ENCODE measurements around the gene GHRL. TPM values are rescaled to one million over a fixed set of nuclear protein-coding genes. Genes with fewer than 3 reads are reported as not detected.

The GHRL gene
- total RNA-seq, 2 experiments from 2014 or later = 0.32 to 0.42 TPM

- Histone ChIP-seq H3K79me2 (ENCODE audit: insufficient read depth, low read depth, low read length) (no peaks in the 10 kb centered on the region), H3K4me1 (ENCODE audit: insufficient read depth, low read length, poor library complexity, severe bottlenecking) (peaks cover 18% of the 10 kb centered on the region), H2AFZ (ENCODE audit: low read length) (no peak overlapping the region), H3K4me2 (ENCODE audit: low read length) (no peak overlapping the region), H3K27ac (ENCODE audit: low read depth, low read length, poor library complexity, severe bottlenecking) (no peak overlapping the region), H3K4me3 (ENCODE audit: low read depth, low read length, poor library complexity, severe bottlenecking) (no peak overlapping the region), H3K36me3 (ENCODE audit: insufficient read depth, low read length) (no peaks in the 10 kb centered on the region), H3K9me3 (ENCODE audit: low read length) (no peaks in the 10 kb centered on the region), H4K20me1 (ENCODE audit: insufficient read depth, low read length) (no peaks in the 10 kb centered on the region), H3K9me2 (ENCODE audit: insufficient read depth, low read length) (no peaks in the 10 kb centered on the region)
- DNase-seq (ENCODE audit: low spot score) = no peak
- ChIA-PET CTCF (ENCODE audit: unreplicated experiment) (interaction anchor here (0.6 to 0.7 kb wide), 3 partner anchors 13 to 271 kb away, joined by 3 read pairs; no protein-coding TSS in a partner anchor), POLR2A (interaction anchor here (1.1 kb wide), 1 partner anchor 21 kb away, joined by 3 read pairs; no protein-coding TSS in a partner anchor)
- TF ChIP-seq EZH2phosphoT487 (IDR thresholded peaks at IDR 0.05; ENCODE audit: borderline replicate concordance, low read depth, low read length) = no peak
- TF ChIP-seq CTCF (conservative IDR thresholded peaks at IDR 0.05; ENCODE audit: low read length) = peak; percentile 50
- no TSS peak for BruUV-seq (replicated peaks)
- intact Hi-C loops (cut with micrococcal nuclease; ENCODE audit: unreplicated experiment) = no loop called here
These were observed 44.8 kb upstream of the GHRL start for GRCh38 chr3:10337323-10338163.

- no peaks in the 10 kb centered on the region for H3K79me2 ChIP-seq (ENCODE audit: insufficient read depth, low read depth, low read length)
- TF ChIP-seq CTCF (conservative IDR thresholded peaks at IDR 0.05; ENCODE audit: low read length) (no peak), EZH2phosphoT487 (IDR thresholded peaks at IDR 0.05; ENCODE audit: borderline replicate concordance, low read depth, low read length) (no peak)
These were observed 44.0 kb upstream of the GHRL start for GRCh38 chr3:10336761-10337160.

More at GRCh38 chr3:10336761-10337160, 44.0 kb upstream of the GHRL start:
- no peak for DNase-seq (ENCODE audit: low spot score)
- POLR2A ChIA-PET = interaction anchor here (0.6 to 1.1 kb wide), 2 partner anchors 21 to 54 kb away, joined by 3 to 5 read pairs; no protein-coding TSS in a partner anchor
- BruUV-seq (replicated peaks) = no TSS peak
- no peak overlapping the region for H3K4me3 ChIP-seq (ENCODE audit: low read depth, low read length, poor library complexity, severe bottlenecking)
- H3K4me1 ChIP-seq (ENCODE audit: insufficient read depth, low read length, poor library complexity, severe bottlenecking) = peaks cover 18% of the 10 kb centered on the region
- H3K27ac ChIP-seq (ENCODE audit: low read depth, low read length, poor library complexity, severe bottlenecking) = no peak overlapping the region
- H3K9me3 ChIP-seq (ENCODE audit: low read length) = no peaks in the 10 kb centered on the region
- H3K4me2 ChIP-seq (ENCODE audit: low read length) = no peak overlapping the region
- intact Hi-C loops (cut with micrococcal nuclease; ENCODE audit: unreplicated experiment) = no loop called here
- H4K20me1 ChIP-seq (ENCODE audit: insufficient read depth, low read length) = no peaks in the 10 kb centered on the region
- H3K36me3 ChIP-seq (ENCODE audit: insufficient read depth, low read length) = no peaks in the 10 kb centered on the region
- no peaks in the 10 kb centered on the region for H3K9me2 ChIP-seq (ENCODE audit: insufficient read depth, low read length)
- no peak overlapping the region for H2AFZ ChIP-seq (ENCODE audit: low read length)
- CTCF ChIA-PET (ENCODE audit: unreplicated experiment) = no interaction called here
